Measurements from ENCODE around the gene HNF4A.

DNA sequence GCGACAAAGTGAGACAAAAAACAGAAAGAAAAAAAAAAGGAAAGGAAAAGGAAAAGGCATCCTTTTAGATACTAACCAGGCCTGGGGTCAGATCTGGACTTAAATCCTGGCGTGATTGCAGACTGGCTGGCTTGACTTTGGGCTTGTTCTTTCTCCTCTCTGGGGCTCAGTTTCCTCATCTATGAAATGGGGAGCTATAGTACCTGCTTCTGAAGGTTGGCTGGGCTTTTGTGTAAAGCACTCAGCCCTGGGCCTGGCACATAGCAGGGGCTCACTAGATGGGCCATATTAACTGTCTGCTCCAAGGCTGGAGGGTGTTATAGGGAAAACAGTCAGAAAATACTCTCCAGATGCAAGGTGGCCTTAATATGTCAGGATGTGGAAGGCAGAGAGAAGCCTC, 19.8 kb upstream of the HNF4A start:
- TF ChIP-seq POLR2AphosphoS5 (IDR thresholded peaks at IDR 0.05) (no peak), POLR2A (IDR thresholded peaks at IDR 0.05; ENCODE audit: low read depth) (no peak)
- TF ChIP-seq, protein P1, sequence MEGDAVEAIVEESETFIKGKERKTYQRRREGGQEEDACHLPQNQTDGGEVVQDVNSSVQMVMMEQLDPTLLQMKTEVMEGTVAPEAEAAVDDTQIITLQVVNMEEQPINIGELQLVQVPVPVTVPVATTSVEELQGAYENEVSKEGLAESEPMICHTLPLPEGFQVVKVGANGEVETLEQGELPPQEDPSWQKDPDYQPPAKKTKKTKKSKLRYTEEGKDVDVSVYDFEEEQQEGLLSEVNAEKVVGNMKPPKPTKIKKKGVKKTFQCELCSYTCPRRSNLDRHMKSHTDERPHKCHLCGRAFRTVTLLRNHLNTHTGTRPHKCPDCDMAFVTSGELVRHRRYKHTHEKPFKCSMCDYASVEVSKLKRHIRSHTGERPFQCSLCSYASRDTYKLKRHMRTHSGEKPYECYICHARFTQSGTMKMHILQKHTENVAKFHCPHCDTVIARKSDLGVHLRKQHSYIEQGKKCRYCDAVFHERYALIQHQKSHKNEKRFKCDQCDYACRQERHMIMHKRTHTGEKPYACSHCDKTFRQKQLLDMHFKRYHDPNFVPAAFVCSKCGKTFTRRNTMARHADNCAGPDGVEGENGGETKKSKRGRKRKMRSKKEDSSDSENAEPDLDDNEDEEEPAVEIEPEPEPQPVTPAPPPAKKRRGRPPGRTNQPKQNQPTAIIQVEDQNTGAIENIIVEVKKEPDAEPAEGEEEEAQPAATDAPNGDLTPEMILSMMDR (IDR thresholded peaks at IDR 0.05) = no peak

Measured in esophagus muscularis mucosa (tissue), 3 donors.